Vein endothelial cell (primary cell): ENCODE measurements around the gene LPAR4. TPM values are rescaled to one million over a fixed set of nuclear protein-coding genes. Genes with fewer than 3 reads are reported as not detected.

Experiments used
- total RNA-seq: library from RNA; depleted of rRNA; stranded (reverse); fragments of >200 nt; gene quantifications from 2 replicates; pipeline ENCODE4 v1.2.3, GENCODE V29; 2012

LPAR4 gene
- total RNA-seq: not detected in 2 replicates

GRCh38 chrX:78747489-78747888, at the start of gene LPAR4:
LPAR4 (plus strand) TSS chrX:78747720; CDS start chrX:78754870, 7,150 bp downstream.

Other genes starting within 250 kb of the LPAR4 start
- gene RTL3, start 88.4 kb upstream of the LPAR4 start, total RNA-seq: under 0.01 and 0.10 TPM in 2 replicates
- gene P2RY10, start 197.7 kb downstream of the LPAR4 start, total RNA-seq: not detected in 2 replicates